ENCODE measurements around the gene TMEM151A.

The TMEM151A gene

DNA sequence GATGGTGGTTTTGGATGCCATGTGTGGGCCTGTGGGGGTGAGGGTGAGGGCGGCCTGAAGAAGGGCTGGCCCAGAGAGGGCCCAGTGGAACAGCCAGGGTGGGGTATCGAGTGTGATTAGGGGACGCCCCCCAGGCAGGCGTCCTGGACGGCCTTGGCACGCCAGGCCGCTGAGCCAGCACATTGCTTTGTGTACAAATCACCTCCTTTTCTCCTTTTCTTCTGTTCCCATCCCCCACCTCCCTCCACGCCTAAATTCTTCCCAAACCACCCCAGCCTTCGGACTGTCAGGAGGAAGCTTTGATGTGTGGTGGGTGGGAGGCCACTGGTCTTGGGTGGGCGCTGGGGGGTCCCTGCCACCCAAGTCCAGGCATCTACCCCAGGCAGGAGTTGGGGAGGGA, 33.0 kb downstream of the TMEM151A start:
- DNase-seq, result no peak

DNA sequence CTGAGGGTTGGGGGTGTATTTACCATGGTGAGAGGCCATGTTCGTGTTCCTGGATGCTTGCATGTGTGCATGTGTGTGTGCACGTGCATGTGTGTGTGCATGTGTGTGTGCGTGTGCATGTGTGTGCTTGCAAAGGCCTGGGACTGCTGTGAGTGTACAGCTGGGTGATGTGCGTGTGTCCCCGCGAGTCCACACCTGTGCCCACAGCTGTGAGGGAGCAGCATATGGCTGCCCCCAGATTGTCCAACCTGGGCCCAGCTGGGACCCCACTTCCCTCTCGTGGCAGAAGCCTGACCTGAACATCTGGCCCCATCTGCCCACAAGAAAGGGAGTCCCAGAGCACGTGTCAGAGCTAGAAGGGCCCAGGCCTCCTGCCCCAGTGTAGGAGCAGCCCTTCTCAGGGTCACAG, 33.6 kb downstream of the TMEM151A start:
- no peak for DNase-seq

DNA sequence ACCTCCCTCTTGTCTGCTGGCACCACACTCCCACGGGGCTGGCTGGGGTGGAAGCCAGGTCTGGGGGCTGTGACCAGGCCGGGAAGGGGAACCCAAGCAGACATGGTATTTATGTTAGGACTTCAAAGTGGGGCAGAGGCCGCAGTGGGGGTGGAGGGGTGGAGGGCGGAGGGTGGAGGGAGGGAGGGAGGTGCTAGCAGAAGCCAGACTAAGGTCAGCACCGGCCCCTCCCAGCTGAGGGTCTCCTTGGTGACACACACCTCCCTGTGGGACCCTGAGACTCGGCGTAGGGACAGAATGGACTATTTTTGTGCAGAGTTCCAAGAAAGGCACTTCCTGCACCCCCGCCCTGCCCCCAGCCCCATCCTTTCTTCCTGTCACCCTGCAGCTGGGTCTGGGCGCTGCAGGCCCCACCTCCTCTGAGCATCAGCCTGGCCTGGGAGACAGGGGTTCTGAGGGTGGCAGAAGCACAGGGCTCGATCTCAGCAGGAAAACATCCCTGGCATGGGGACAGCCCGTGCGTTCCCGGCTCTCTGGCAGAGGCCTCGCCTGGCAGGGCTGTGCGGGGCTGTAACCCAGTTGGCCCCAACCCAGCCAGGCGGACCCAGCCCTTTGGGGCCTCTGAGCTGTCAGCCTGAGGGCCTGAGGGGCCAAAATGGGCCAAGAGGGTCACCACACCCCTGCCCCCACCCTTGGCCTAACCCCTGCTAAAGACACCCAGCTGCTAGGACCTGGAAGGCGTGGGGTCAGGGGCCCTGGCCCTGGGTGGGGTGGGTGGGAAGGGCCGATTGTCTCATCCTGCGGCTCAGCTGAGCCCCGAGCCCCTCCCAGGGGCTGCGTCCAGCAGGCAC, 34.8 kb downstream of the TMEM151A start:
- no peak for DNase-seq

DNA sequence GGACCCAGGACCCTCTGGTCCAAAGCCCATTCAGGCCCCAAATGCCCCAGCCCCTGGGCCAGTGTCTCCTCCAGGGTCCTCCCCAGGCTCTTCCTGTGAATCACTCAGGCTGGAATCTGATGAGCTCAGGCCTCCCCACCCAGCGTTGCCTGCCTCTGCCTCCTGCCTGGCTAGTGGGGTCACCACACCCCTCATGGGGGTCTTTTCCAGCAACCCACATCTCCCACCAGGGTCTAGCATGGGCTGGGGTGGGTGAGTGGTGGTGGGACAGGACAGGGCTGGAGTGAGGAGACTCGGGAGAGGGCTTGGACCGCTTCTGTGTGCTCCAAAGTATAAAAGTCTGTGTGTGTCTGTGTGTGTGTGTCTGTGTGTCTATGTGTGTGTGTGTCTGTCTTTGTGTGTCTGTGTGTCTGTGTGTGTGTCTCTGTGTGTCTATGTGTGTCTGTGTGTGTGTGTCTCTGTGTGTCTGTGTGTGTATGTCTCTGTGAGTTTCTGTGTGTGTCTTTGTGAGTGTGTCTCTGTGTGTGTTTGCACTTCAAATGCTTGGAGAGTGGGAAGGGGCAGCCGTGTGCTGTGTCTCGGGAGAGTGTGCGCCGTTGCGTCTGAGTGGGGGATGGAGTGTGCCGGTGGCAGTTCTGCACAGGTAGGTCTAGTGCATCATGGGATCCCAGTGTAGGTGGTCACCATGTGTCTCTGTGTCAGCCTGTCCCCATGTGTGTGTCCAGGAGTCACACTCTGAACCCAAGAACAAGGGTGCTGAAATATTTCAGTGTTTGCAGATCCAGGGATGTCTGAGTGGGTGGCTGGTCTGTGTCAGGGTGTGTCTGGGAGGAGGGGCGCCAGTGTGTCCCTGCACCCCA, 35.7 kb downstream of the TMEM151A start:
- DNase-seq, result no peak

GRCh38 chr11:66328031-66328301, 36.3 kb downstream of the TMEM151A start:
- no peak for DNase-seq

DNA sequence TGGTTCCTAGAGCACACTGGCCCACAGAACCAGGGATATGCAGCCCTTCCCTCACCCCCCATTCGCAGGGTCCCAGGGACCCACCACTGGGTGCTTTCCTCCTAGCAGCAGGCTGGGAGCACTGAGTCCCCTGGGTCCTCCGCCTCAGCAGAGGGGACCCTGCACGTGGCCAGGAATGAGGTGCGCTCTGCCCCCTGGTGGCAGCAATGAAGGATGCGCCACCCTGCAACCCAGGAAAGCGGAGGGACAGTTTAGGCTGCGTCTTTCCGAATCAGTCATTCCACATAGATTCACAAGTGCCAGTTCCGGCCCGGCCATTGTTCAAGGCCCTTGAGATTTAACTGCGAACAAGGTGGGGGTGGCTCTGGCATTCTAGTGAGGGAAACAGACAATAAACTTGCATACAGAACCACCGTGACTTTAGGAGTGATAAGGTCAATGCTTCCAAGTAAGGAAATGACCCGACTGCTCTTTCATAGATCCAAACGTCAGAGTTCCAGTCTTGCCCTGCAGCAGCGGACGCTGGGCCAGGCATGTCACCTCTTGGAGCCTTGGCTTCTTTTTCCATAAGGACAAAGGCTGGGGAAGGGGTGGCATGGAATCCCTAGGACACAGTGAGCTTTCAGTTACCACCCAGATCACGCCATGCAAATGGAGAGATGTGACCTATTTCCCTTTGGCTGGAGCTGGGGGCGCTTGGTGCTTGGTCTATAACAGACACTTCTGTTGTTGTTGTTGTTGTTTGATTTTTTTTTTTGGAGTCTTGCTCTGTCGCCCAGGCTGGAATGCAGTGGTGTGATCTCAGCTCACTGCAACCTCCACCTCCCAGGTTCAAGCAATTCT, 36.8 kb downstream of the TMEM151A start:
- DNase-seq, result peak; percentile 79

- no peak for DNase-seq
These were observed 37.5 kb downstream of the TMEM151A start for GRCh38 chr11:66329165-66329673.

DNA sequence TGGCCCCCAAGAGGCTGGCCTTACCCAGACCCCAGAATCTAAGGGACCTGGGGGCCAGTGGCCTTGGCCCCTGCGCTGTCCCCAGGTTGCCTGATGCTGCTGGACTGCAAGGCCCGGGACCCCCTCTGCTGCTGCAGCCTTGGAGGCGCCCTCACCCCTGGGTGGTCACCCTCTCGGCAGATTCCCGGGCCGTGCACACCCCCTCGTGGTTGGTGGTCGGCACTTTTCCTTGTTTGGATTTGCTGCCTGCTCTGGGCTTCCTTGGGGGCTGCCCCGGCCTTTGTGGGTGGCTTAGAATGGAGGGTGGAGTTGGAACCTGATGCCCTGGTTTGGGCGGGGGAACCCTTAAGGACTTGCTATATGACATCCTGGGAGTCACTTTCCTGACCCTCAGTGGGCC, 39.2 kb downstream of the TMEM151A start:
- DNase-seq, result no peak

- DNase-seq, result no peak
These were observed 40.1 kb downstream of the TMEM151A start for GRCh38 chr11:66331542-66332370.

GRCh38 chr11:66332371-66333219, 40.9 kb downstream of the TMEM151A start:
- DNase-seq, result no peak

GRCh38 chr11:66333220-66333877, 41.7 kb downstream of the TMEM151A start:
- DNase-seq, result no peak

DNA sequence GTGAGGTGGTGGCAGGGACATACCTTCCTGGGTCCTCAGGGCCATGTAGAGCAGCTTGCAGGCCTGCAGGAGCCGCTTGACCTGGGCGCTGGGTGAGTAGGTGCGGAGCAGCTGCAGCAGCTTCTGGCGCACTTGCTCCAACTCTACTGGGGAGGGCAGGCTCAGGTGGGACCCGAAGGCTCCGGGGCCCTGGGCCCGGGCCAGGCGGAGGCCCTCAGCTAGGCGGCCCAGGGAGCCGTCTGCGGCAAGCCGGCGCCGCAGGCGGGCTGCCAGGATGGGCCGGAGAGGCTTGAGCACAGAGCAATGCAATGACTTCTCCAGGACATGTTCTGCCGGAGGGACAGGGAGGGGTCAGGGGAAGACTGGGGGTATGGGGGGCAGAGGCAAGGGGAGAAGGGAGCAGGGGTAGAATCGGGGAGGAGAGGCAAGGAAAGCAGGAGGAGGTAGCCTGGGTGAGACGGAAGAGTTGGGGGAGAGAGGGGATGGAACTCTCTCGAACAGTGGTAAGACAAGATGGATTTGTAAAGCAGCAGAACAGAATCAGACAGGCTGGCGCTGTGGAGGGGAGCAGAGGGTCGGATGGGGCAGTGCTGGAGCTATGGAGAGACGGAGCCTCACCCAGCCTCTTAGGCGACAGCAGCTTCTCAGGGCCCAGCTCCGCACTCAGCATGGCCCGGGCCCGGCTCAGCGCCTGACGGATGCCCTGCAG, 42.4 kb downstream of the TMEM151A start:
- no peak for DNase-seq

- no peak for DNase-seq
These were observed 43.1 kb downstream of the TMEM151A start for GRCh38 chr11:66334605-66335442.

- DNase-seq, result no peak
These were observed 44.0 kb downstream of the TMEM151A start for GRCh38 chr11:66335531-66336233.

DNA sequence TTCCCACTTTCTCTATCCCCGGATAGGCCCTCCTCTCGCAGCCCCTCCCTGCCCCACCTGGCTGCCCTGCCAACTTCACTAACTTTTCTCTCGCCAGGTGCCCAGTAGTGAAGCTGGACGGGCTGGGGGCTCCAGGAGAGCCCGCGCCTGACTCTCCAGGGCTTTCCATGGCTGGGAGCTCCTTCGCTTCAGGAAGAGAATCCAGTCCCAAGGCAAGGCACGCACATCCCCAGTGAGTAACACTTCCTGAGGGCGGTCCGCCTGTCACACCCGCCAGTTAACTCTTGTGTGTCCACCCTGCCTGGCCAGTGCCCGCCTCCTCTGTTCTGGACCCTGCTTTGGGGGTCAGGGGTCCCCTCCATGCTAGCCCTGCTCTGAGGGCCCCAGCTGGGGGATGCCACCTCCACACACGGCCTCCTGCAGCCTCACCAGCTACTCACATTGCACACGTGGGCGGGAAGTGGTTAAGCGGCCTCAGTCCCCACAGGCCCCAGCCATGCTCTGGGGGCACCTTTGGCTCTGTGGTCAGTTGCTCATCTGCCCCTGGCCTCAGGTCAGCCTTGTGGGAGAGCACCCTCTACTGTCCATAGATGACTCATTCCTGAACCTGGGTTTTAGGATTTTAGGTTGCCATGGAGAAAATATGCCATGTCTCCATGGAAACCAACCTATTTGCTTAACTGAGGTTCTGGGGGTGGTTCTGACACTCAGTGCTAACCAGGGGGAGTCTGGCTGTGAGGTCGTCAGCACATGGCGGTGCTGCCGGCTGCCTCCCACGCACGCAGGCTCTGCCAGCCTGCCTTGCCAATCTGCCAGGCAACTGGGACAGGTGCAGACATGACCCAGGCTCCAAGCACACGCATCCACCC, 44.8 kb downstream of the TMEM151A start, which contains the start of gene RIN1:
Gene RIN1, minus strand, starts transcription at position 201 of the 869 bp plus-strand sequence. Its CDS starts 32 bp downstream, at position 169.
- DNase-seq, result no peak

- no peak for DNase-seq
These were observed 45.6 kb downstream of the TMEM151A start for GRCh38 chr11:66337103-66337899.
